HG03066 (cell line): ENCODE results near the gene NNMT.

ENCODE experiments used
- ATAC-seq: cut with Tn5 transposase; IDR thresholded peaks from one replicate; pipeline ENCODE4 v1.9.1; 2021; ENCODE audit warnings: low read depth; ENCODE audit not compliant: unreplicated experiment

The NNMT gene

GRCh38 chr11:114282488-114282887 is 13.7 kb upstream of the NNMT start:
- ATAC-seq: no peak

- ATAC-seq: no peak
These were observed 12.8 kb upstream of the NNMT start for GRCh38 chr11:114283422-114283821.

GRCh38 chr11:114284021-114284420 is 12.2 kb upstream of the NNMT start:
- ATAC-seq: no peak

- ATAC-seq: no peak
These were observed 11.3 kb upstream of the NNMT start for GRCh38 chr11:114284914-114285313.

- no peak for ATAC-seq
These were observed 10.6 kb upstream of the NNMT start for GRCh38 chr11:114285599-114285998.

- ATAC-seq: no peak
These were observed 10.0 kb upstream of the NNMT start for GRCh38 chr11:114286229-114286628.

GRCh38 chr11:114287154-114287553 is 9.0 kb upstream of the NNMT start:
- ATAC-seq: no peak

GRCh38 chr11:114288136-114288535 is 8.1 kb upstream of the NNMT start:
- no peak for ATAC-seq

GRCh38 chr11:114289779-114290178 is 6.4 kb upstream of the NNMT start:
- no peak for ATAC-seq

GRCh38 chr11:114290503-114291235 is 5.5 kb upstream of the NNMT start:
- ATAC-seq: no peak

GRCh38 chr11:114291381-114291780 is 4.8 kb upstream of the NNMT start:
- ATAC-seq: no peak

- ATAC-seq: no peak
These were observed 4.1 kb upstream of the NNMT start for GRCh38 chr11:114291842-114292680.

- ATAC-seq: no peak
These were observed 2.9 kb upstream of the NNMT start for GRCh38 chr11:114293201-114293711.

- ATAC-seq: no peak
These were observed 590 bp downstream of the NNMT start for GRCh38 chr11:114296605-114297372.

GRCh38 chr11:114297806-114298709 is 1.9 kb downstream of the NNMT start:
- ATAC-seq: no peak

- ATAC-seq: no peak
These were observed 2.5 kb downstream of the NNMT start for GRCh38 chr11:114298710-114299109.

- no peak for ATAC-seq
These were observed 4.9 kb downstream of the NNMT start for GRCh38 chr11:114301088-114301487.

- ATAC-seq: no peak
These were observed 5.7 kb downstream of the NNMT start for GRCh38 chr11:114301927-114302326.

- no peak for ATAC-seq
These were observed 6.5 kb downstream of the NNMT start for GRCh38 chr11:114302663-114303062.

- ATAC-seq: no peak
These were observed 7.9 kb downstream of the NNMT start for GRCh38 chr11:114304065-114304464.
